H1 (cell line): Measurements from ENCODE around the gene IP6K1. TPM values are rescaled to one million over a fixed set of nuclear protein-coding genes. Genes with fewer than 3 reads are reported as not detected.

Experiments used
- BCL11A ChIP-seq, 2 experiments: IDR thresholded peaks; one replicate each; pipeline ENCODE4 v1.6.1; 2011; ENCODE audit warnings: low read depth in 2 of 2, low read length in 2 of 2, mild to moderate bottlenecking in 2 of 2
- CBX8 ChIP-seq: fragments of 300-800, 300-1000 bp; sonication (generic); IDR thresholded peaks from 2 replicates; pipeline ENCODE4 v1.7.1; 2016; ENCODE audit warnings: low read depth, low read length, borderline replicate concordance
- CHD7 ChIP-seq: fragments of 300-600 bp; sonication (generic); IDR thresholded peaks from 2 replicates; pipeline ENCODE4 v1.7.1; 2012; ENCODE audit warnings: low read length, moderate library complexity, mild to moderate bottlenecking, inconsistent platforms; ENCODE audit not compliant: insufficient replicate concordance
- E2F6 ChIP-seq: IDR thresholded peaks from 2 replicates; pipeline ENCODE4 v1.6.1; 2012; ENCODE audit warnings: inconsistent platforms
- EP300 ChIP-seq, 2 experiments: IDR thresholded peaks; 1 replicate in 1 of 2; 2 replicates in 1 of 2; pipeline ENCODE4 v1.6.1; 2011 to 2012; ENCODE audit warnings: low read depth in 2 of 2, low read length in 2 of 2, mild to moderate bottlenecking in 2 of 2, borderline replicate concordance in 1 of 2, inconsistent platforms in 1 of 2, moderate library complexity in 1 of 2
- KDM1A ChIP-seq: fragments of 200-600, 300-600 bp; sonication (generic); IDR thresholded peaks from 2 replicates; pipeline ENCODE4 v1.7.1; 2016; ENCODE audit warnings: mild to moderate bottlenecking, low read length, borderline replicate concordance
- NANOG ChIP-seq: IDR thresholded peaks from 2 replicates; pipeline ENCODE4 v1.6.1; 2011; ENCODE audit warnings: low read length, low read depth, mild to moderate bottlenecking, inconsistent platforms; ENCODE audit not compliant: insufficient read depth, poor library complexity, severe bottlenecking
- PHF8 ChIP-seq: fragments of 200-600 bp; sonication (generic); conservative IDR thresholded peaks from 2 replicates; pipeline ENCODE4 v1.7.1; 2012; ENCODE audit warnings: low read depth, mild to moderate bottlenecking, inconsistent platforms, low read length, moderate library complexity
- SIRT6 ChIP-seq: IDR thresholded peaks from one replicate; pipeline ENCODE4 v1.7.1; 2012; ENCODE audit warnings: low read length, inconsistent platforms
- SIX5 ChIP-seq: IDR thresholded peaks from 2 replicates; pipeline ENCODE4 v1.6.1; 2011; ENCODE audit warnings: mild to moderate bottlenecking, low read depth, low read length
- SUZ12 ChIP-seq: fragments of 200-600 bp; sonication (generic); IDR thresholded peaks from 2 replicates; pipeline ENCODE4 v1.6.1; 2012; ENCODE audit warnings: mild to moderate bottlenecking, inconsistent platforms, low read length, moderate library complexity, mixed read lengths
- polyA plus RNA-seq, 7 experiments: library from polyadenylated mRNA; depleted of rRNA in 3 of 7; stranded (reverse) in 5 of 7; unstranded in 2 of 7; fragments of >200 nt in 5 of 7; fragments of 200-250 nt in 2 of 7; gene quantifications; 1 replicate in 5 of 7; 2 replicates in 1 of 7; 4 replicates in 1 of 7; pipeline versions ENCODE4 v1.2.1 to v1.2.3, GENCODE V29; 2011 to 2013; ENCODE audit warnings: missing spikeins in 2 of 7, mixed read lengths in 2 of 7
- total RNA-seq: library from RNA; stranded (reverse); fragmentation: NEBNext Ultra II Directional; extraction: Animal tissue kit (Norgen Biotek cat#: 25700); gene quantifications from 2 replicates; pipeline ENCODE4 v1.2.1, GENCODE V29; 2021

The IP6K1 gene
- total and polyA plus RNA-seq, 2 of the 8 experiments (the other 6 are each of a cell fraction or from before 2014, with no cell fraction given), result 31.5 to 35.2 TPM

GRCh38 chr3:49801160-49801559 is 14.8 kb upstream of the IP6K1 start (continued):
- TF ChIP-seq CHD7 (no peak), SIX5 (no peak), E2F6 (no peak), SUZ12 (no peak), CBX8 (no peak), BCL11A (IDR thresholded peaks at IDR 0.05; ENCODE audit: low read depth in 2 of 2, low read length in 2 of 2) (no peak), NANOG (no peak), PHF8 (no peak), EP300 (IDR thresholded peaks at IDR 0.05; ENCODE audit: borderline replicate concordance in 1 of 2, low read depth in 2 of 2, low read length in 2 of 2) (no peak), KDM1A (no peak), SIRT6 (no peak)
